ENCODE results near the gene NRM. TPM values are rescaled to one million over a fixed set of nuclear protein-coding genes. Genes with fewer than 3 reads are reported as not detected.

Gene NRM
- total and polyA plus RNA-seq, 2 of the 13 experiments (the other 11 are each of a cell fraction or from before 2014, with no cell fraction given), result 12.5 to 16.0 TPM

- TF ChIP-seq SOX6 (IDR thresholded peaks at IDR 0.05) (no peak), SOX6 (CRISPR knock-in tag; IDR thresholded peaks at IDR 0.05) (no peak), FOXA3 (CRISPR knock-in tag; IDR thresholded peaks at IDR 0.05) (no peak), ZBTB37 (CRISPR knock-in tag; IDR thresholded peaks at IDR 0.05) (no peak), ESRRA (CRISPR knock-in tag; IDR thresholded peaks at IDR 0.05; ENCODE audit: low read depth) (no peak), MEF2D (CRISPR knock-in tag; IDR thresholded peaks at IDR 0.05) (no peak), HNRNPK (IDR thresholded peaks at IDR 0.05; ENCODE audit: low read depth, low read length, poor library complexity, severe bottlenecking) (peak; percentile 97), SP140L (CRISPR knock-in tag; IDR thresholded peaks at IDR 0.05; ENCODE audit: borderline replicate concordance) (no peak), GTF2F1 (IDR thresholded peaks at IDR 0.05; ENCODE audit: low read length) (no peak), ZBTB42 (CRISPR knock-in tag; IDR thresholded peaks at IDR 0.05) (no peak), HOXA9 (CRISPR knock-in tag; IDR thresholded peaks at IDR 0.05; ENCODE audit: borderline replicate concordance) (no peak), RAD21 (CRISPR knock-in tag; IDR thresholded peaks at IDR 0.05) (no peak), RORA (CRISPR knock-in tag; IDR thresholded peaks at IDR 0.05) (no peak), ZNF577 (CRISPR knock-in tag; IDR thresholded peaks at IDR 0.05; ENCODE audit: borderline replicate concordance, low read depth) (no peak), IRF9 (CRISPR knock-in tag; IDR thresholded peaks at IDR 0.05; ENCODE audit: borderline replicate concordance) (no peak), CCAR2 (optimal IDR thresholded peaks at IDR 0.05; ENCODE audit: low read depth, low read length) (peak; percentile 12), ZKSCAN1 (IDR thresholded peaks at IDR 0.05; ENCODE audit: low read length) (no peak), TCF7L2 (IDR thresholded peaks at IDR 0.05; ENCODE audit: low read depth, low read length) (no peak)
- TF ChIP-seq, protein P1, sequence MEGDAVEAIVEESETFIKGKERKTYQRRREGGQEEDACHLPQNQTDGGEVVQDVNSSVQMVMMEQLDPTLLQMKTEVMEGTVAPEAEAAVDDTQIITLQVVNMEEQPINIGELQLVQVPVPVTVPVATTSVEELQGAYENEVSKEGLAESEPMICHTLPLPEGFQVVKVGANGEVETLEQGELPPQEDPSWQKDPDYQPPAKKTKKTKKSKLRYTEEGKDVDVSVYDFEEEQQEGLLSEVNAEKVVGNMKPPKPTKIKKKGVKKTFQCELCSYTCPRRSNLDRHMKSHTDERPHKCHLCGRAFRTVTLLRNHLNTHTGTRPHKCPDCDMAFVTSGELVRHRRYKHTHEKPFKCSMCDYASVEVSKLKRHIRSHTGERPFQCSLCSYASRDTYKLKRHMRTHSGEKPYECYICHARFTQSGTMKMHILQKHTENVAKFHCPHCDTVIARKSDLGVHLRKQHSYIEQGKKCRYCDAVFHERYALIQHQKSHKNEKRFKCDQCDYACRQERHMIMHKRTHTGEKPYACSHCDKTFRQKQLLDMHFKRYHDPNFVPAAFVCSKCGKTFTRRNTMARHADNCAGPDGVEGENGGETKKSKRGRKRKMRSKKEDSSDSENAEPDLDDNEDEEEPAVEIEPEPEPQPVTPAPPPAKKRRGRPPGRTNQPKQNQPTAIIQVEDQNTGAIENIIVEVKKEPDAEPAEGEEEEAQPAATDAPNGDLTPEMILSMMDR (CRISPR knock-in tag; IDR thresholded peaks at IDR 0.05), result 0 out of 2 replicates have a peak, but pooled peaks have one; percentile 10
- TF ChIP-seq, protein P2, sequence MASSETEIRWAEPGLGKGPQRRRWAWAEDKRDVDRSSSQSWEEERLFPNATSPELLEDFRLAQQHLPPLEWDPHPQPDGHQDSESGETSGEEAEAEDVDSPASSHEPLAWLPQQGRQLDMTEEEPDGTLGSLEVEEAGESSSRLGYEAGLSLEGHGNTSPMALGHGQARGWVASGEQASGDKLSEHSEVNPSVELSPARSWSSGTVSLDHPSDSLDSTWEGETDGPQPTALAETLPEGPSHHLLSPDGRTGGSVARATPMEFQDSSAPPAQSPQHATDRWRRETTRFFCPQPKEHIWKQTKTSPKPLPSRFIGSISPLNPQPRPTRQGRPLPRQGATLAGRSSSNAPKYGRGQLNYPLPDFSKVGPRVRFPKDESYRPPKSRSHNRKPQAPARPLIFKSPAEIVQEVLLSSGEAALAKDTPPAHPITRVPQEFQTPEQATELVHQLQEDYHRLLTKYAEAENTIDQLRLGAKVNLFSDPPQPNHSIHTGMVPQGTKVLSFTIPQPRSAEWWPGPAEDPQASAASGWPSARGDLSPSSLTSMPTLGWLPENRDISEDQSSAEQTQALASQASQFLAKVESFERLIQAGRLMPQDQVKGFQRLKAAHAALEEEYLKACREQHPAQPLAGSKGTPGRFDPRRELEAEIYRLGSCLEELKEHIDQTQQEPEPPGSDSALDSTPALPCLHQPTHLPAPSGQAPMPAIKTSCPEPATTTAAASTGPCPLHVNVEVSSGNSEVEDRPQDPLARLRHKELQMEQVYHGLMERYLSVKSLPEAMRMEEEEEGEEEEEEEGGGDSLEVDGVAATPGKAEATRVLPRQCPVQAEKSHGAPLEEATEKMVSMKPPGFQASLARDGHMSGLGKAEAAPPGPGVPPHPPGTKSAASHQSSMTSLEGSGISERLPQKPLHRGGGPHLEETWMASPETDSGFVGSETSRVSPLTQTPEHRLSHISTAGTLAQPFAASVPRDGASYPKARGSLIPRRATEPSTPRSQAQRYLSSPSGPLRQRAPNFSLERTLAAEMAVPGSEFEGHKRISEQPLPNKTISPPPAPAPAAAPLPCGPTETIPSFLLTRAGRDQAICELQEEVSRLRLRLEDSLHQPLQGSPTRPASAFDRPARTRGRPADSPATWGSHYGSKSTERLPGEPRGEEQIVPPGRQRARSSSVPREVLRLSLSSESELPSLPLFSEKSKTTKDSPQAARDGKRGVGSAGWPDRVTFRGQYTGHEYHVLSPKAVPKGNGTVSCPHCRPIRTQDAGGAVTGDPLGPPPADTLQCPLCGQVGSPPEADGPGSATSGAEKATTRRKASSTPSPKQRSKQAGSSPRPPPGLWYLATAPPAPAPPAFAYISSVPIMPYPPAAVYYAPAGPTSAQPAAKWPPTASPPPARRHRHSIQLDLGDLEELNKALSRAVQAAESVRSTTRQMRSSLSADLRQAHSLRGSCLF (CRISPR knock-in tag; IDR thresholded peaks at IDR 0.05; ENCODE audit: borderline replicate concordance), result no peak
These were observed 44.1 kb downstream of the NRM start, which contains the start of gene C6orf136 (continued) for GRCh38 chr6:30646450-30647241.

Data from HepG2 (cell line).